Germinal center (tissue), 1 donor: ENCODE data around the gene PPP4R1.
"Not testable (repeated sequence)": the region's sequence is repeated elsewhere in the genome, so short reads cannot be mapped to it uniquely, and the experiment has no call there.

ENCODE experiments used
- DNase-seq: peaks from one replicate; pipeline ENCODE4 v3.0.0; 2012; ENCODE audit warnings: mixed read lengths, low spot score

PPP4R1 gene

DNA sequence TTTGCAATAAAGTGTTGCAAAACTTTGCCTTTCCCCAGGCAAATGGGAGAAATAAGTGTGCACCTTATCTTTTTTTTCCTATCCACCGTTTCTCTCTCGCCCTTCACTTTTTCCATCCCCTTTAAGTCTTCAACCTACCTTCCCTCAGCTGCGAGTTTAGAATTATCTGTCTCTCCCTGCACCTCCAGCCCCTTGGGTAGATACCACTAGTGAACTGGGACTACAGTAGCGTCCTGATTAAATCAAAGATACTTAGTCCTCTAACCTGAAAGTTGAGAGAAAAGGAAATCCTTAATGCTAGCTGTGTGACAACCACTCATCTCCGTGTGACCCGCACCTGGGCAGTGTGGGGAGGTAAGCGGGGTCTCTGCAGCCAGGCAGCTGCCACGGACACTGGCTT is 16.1 kb upstream of the PPP4R1 start:
- no peak for DNase-seq

GRCh38 chr18:9629709-9630108 is 15.3 kb upstream of the PPP4R1 start:
- no peak for DNase-seq

- DNase-seq: no peak
Measured at GRCh38 chr18:9628984-9629383, 14.6 kb upstream of the PPP4R1 start.

DNA sequence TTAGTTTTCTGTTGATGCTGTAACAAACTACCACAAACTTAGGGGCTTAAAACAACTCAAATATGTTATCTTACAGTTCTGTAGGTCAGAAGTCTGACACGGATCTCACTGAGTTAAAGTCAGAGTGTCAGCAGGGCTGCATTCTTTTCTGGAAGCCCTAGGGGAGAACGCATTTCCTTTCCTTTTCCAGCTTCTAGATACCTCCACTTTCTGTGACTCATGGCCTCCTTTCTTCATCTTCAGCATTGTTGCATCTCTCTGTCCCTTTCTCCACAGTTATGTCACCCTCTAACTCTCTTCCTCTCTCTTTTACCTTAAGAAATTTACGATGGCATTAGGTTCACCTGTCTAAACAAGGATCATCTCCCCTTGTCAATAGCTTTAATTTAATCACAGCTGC is 13.3 kb upstream of the PPP4R1 start:
- no peak for DNase-seq

- no peak for DNase-seq
Measured at GRCh38 chr18:9619990-9620389, 5.6 kb upstream of the PPP4R1 start.

GRCh38 chr18:9619545-9619944 is 5.2 kb upstream of the PPP4R1 start:
- no peak for DNase-seq

GRCh38 chr18:9619056-9619455 is 4.7 kb upstream of the PPP4R1 start:
- DNase-seq: no peak

- no peak for DNase-seq
Measured at GRCh38 chr18:9617006-9617542, 2.7 kb upstream of the PPP4R1 start.

DNA sequence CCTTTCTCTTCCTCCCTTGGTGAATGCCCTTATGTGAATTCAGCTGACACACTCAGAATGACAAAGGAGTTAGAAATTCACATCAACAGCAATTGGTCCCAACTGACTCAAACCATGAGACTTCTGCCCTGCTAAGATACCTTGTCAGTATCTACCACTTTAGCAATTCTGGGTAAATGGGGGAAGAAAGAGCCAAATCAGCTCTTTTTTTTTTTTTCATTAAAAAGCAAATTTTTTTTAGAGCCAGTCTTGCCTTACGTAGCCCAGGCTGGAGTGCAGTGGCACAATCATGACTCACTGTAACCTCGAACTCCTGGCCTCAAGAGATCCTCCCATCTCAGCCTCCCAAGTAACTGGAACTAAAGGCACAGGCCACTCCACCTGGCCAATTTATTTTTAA is 1.7 kb upstream of the PPP4R1 start:
- DNase-seq: no peak

DNA sequence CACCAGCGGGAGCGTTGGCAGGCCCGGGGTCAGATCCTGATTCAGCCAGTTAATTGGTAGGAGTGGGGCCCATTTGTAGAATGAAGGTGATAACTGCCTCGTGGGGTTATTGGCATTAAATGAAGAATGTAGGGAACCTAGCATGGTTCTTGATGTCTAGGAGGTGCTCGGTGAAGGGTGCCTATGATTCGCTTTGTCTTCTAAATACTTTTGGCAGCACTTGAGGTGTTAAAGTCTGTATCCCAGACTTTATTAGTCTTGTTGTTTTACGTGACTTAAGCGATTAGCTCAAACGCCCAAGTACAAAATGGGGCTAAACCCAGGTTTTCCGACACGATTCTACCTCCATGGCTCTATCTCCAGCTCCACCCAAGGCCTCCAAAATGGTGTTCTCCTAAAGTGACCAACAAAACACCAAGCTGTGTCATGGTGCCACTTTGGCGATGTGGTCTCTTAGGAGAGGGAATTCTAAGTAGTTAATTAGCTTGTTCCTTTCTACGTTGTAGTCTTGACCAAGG is 980 bp upstream of the PPP4R1 start:
- DNase-seq: no peak

GRCh38 chr18:9613550-9614400 is 584 bp downstream of the PPP4R1 start:
- peak; percentile 32 for DNase-seq

DNA sequence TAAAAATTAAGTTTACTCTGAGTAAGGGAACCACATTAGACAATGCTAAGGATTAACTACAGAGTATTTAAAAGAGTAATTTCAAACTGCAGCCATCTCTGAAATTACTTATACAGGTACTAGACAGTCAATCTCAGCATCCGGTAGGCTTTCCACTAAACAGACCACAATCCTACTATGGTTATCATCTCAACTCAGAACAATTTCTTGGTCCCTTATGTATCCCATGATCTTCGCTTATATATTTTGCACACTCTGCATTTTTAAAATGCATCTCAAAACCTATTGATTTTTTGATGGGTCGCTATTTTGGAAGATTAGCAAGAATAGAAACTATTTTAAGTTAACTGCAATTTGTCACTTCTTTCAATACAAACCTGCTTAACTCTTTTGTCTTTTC is 1.4 kb downstream of the PPP4R1 start:
- DNase-seq: no peak

GRCh38 chr18:9612215-9612830 is 2.0 kb downstream of the PPP4R1 start:
- DNase-seq: peak; percentile 60

DNA sequence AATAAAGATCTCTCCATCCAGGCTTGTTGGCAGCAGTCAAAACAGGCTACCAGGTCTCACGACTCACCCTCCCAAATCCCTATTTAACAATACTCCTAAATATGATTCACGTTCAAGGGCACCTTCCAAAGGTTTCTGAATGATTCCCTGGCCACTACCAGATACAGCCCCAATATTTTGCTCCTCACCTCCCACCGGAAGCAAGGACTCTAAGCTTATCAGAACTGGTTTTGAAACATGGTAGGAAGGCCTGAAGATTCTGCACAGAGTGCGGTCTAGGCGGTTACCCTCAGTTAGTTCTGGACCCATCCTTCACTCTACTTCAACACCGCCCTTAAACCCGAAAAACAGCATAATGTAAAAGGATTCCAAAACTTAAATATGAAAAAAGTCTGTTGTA is 5.2 kb downstream of the PPP4R1 start:
- no peak for DNase-seq

GRCh38 chr18:9608728-9609127 is 5.6 kb downstream of the PPP4R1 start:
- DNase-seq: no peak

GRCh38 chr18:9608298-9608697 is 6.1 kb downstream of the PPP4R1 start:
- no peak for DNase-seq

- DNase-seq: not testable (repeated sequence)
Measured at GRCh38 chr18:9607111-9607510, 7.2 kb downstream of the PPP4R1 start.

GRCh38 chr18:9606039-9606438 is 8.3 kb downstream of the PPP4R1 start:
- DNase-seq: no peak

DNA sequence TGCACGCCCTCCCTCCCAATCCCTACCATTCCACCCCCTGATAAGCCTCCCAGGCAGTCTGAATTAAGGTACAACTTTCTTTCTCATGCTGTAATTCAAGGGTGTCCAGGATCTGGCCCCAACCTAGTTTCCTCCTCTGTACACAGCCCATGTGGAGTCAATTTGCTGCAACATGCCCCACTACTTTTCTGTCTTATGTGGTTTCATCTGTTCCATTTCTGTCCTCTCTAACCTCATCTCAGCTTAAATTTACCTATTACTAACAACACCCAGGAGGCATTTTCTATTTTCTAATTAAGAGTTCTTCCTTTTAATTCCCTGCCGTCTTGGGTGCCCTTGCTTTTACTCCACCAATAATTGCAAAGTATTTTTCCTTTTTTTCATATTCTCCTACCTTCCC is 10.0 kb downstream of the PPP4R1 start:
- no peak for DNase-seq

DNA sequence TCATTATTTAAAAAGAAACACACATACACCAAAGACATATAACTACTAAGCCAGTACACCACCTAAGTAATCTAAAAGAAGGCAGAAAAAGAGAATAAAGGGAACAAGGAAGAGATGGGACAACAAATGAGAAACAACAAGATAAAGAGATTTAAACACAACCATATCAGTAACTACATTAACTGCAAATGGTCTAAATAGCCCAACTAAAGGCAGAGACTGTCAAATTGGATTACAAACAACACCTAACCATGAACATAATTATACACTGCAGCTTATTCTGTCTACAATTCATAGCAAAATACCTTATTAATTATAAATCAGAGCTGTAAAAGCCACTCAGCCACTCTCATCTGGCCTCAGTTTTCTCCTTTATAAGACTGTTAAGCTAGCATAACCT is 15.0 kb downstream of the PPP4R1 start:
- DNase-seq: no peak

GRCh38 chr18:9597609-9598008 is 16.8 kb downstream of the PPP4R1 start:
- no peak for DNase-seq

GRCh38 chr18:9596843-9597526 is 17.4 kb downstream of the PPP4R1 start:
- no peak for DNase-seq

DNA sequence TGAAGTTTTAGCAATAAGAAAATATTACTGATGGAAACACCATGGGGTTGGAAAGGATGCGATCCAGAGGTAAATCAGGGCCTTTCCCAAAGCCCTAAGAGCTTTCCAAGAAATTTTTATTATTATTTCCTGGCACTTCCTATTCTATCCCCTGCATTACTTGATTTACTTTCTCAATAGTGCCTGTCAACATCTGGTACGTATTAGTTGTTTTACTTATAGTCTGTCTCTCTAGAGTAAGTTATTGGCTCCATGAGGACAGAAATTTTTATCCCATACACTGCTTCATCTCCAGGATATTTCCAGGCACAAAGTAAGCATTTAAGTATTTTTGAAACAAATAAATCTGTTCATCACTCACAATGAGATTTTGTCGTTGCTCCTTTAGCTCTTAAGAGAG is 18.1 kb downstream of the PPP4R1 start:
- DNase-seq: no peak
